ENCODE data around the gene SH3PXD2B.

SH3PXD2B gene

GRCh38 chr5:172450861-172451695 lies 3.2 kb downstream of the SH3PXD2B start:
- H3K9ac ChIP-seq (ENCODE audit: low read length) = peak overlapping the region; percentile 99
- no peaks in the 10 kb centered on the region for H3K27me3 ChIP-seq (replicated peaks; ENCODE audit: control insufficient read depth, insufficient read depth, low read length)
- H3K4me3 ChIP-seq (ENCODE audit: low read length) = peak overlapping the region; percentile 96
- peak; percentile 78 for DNase-seq (ENCODE audit: low read depth)
- peaks cover 58% of the 10 kb centered on the region for H3K4me1 ChIP-seq (ENCODE audit: control insufficient read depth, insufficient read depth, low read length)
- no peaks in the 10 kb centered on the region for H3K9me3 ChIP-seq (ENCODE audit: control insufficient read depth, low read length)
- no peaks in the 10 kb centered on the region for H3K36me3 ChIP-seq (ENCODE audit: control insufficient read depth, insufficient read depth, low read length, severe bottlenecking)

GRCh38 chr5:172450453-172450852 lies 3.9 kb downstream of the SH3PXD2B start:
- Histone ChIP-seq H3K9ac (ENCODE audit: low read length) (peak overlapping the region; percentile 99), H3K9me3 (ENCODE audit: control insufficient read depth, low read length) (no peaks in the 10 kb centered on the region), H3K4me3 (ENCODE audit: low read length) (peak overlapping the region; percentile 96), H3K36me3 (ENCODE audit: control insufficient read depth, insufficient read depth, low read length, severe bottlenecking) (no peaks in the 10 kb centered on the region), H3K4me1 (ENCODE audit: control insufficient read depth, insufficient read depth, low read length) (peaks cover 59% of the 10 kb centered on the region), H3K27me3 (replicated peaks; ENCODE audit: control insufficient read depth, insufficient read depth, low read length) (no peaks in the 10 kb centered on the region)
- no peak for DNase-seq (ENCODE audit: low read depth)

DNA sequence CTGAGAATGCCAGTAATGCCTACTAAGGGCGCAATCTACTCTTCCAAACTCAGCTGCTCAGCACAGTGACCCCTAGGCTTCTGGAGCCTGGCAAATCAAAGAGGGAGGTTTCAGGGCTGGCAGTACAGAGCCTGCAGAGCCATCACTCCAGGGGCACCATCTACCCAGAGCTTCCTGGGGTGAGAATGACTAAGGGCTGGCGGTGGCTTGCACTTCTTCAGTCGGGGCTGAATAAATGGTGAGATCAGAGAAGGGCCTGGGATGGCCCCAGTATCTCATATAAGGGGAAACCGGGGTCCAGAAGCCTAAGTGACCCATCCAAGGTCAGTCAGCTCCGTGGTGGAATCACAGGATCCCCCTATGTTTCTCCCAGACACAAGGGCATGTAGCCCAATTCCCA lies 5.3 kb downstream of the SH3PXD2B start:
- no peak for DNase-seq (ENCODE audit: low read depth)
- no peak overlapping the region for H3K9ac ChIP-seq (ENCODE audit: low read length)
- peaks cover 66% of the 10 kb centered on the region for H3K4me1 ChIP-seq (ENCODE audit: control insufficient read depth, insufficient read depth, low read length)
- no peaks in the 10 kb centered on the region for H3K36me3 ChIP-seq (ENCODE audit: control insufficient read depth, insufficient read depth, low read length, severe bottlenecking)
- no peak overlapping the region for H3K4me3 ChIP-seq (ENCODE audit: low read length)
- no peaks in the 10 kb centered on the region for H3K9me3 ChIP-seq (ENCODE audit: control insufficient read depth, low read length)
- no peaks in the 10 kb centered on the region for H3K27me3 ChIP-seq (replicated peaks; ENCODE audit: control insufficient read depth, insufficient read depth, low read length)

DNA sequence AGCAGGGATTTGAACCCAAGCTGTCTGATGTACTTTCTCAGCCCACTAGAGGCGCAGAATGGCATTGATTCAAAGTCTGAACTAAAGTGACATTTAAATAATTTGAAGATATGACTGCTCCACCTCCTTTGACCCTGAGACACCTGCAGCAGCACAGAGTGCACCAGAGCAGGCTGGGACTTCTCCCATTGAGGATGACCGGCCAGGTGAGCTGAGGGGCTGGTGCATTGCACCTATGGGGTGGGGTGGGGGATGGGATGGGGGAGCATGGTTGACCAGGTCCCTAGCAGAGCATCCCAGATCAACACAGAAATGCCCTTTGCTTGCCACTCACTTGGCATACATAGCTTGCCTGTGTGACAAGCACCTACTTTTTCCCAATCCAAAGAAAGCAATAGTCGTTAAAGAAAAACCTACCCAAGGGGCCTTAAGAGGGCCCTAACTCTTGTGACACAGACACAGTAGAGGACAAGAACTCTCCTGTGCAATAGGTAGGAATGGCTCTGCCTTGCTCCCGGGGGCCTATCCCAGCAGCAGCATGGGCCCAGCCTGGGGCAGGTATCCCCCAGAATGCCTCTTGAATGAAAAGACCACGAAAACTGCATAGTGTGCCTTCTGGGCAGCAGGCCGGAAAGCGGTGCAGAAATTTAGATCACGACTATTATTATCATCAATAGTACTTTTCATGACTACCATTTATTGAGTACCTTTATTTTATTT lies 6.5 kb downstream of the SH3PXD2B start:
- DNase-seq (ENCODE audit: low read depth) = no peak
- H3K9ac ChIP-seq (ENCODE audit: low read length) = peak overlapping the region; percentile 55
- no peaks in the 10 kb centered on the region for H3K36me3 ChIP-seq (ENCODE audit: control insufficient read depth, insufficient read depth, low read length, severe bottlenecking)
- no peak overlapping the region for H3K4me3 ChIP-seq (ENCODE audit: low read length)
- H3K9me3 ChIP-seq (ENCODE audit: control insufficient read depth, low read length) = no peaks in the 10 kb centered on the region
- peaks cover 78% of the 10 kb centered on the region for H3K4me1 ChIP-seq (ENCODE audit: control insufficient read depth, insufficient read depth, low read length)
- no peaks in the 10 kb centered on the region for H3K27me3 ChIP-seq (replicated peaks; ENCODE audit: control insufficient read depth, insufficient read depth, low read length)

- H3K27me3 ChIP-seq (replicated peaks; ENCODE audit: control insufficient read depth, insufficient read depth, low read length) = no peaks in the 10 kb centered on the region
- no peaks in the 10 kb centered on the region for H3K36me3 ChIP-seq (ENCODE audit: control insufficient read depth, insufficient read depth, low read length, severe bottlenecking)
- H3K9me3 ChIP-seq (ENCODE audit: control insufficient read depth, low read length) = no peaks in the 10 kb centered on the region
- H3K4me3 ChIP-seq (ENCODE audit: low read length) = no peak overlapping the region
- H3K4me1 ChIP-seq (ENCODE audit: control insufficient read depth, insufficient read depth, low read length) = peaks cover 78% of the 10 kb centered on the region
- peak overlapping the region; percentile 55 for H3K9ac ChIP-seq (ENCODE audit: low read length)
- DNase-seq (ENCODE audit: low read depth) = no peak
These were observed 7.8 kb downstream of the SH3PXD2B start for GRCh38 chr5:172446336-172447051.

GRCh38 chr5:172445866-172446265 lies 8.5 kb downstream of the SH3PXD2B start:
- peaks cover 77% of the 10 kb centered on the region for H3K4me1 ChIP-seq (ENCODE audit: control insufficient read depth, insufficient read depth, low read length)
- no peaks in the 10 kb centered on the region for H3K36me3 ChIP-seq (ENCODE audit: control insufficient read depth, insufficient read depth, low read length, severe bottlenecking)
- H3K9me3 ChIP-seq (ENCODE audit: control insufficient read depth, low read length) = no peaks in the 10 kb centered on the region
- H3K27me3 ChIP-seq (replicated peaks; ENCODE audit: control insufficient read depth, insufficient read depth, low read length) = no peaks in the 10 kb centered on the region
- DNase-seq (ENCODE audit: low read depth) = no peak
- H3K9ac ChIP-seq (ENCODE audit: low read length) = peak overlapping the region; percentile 55
- no peak overlapping the region for H3K4me3 ChIP-seq (ENCODE audit: low read length)

DNA sequence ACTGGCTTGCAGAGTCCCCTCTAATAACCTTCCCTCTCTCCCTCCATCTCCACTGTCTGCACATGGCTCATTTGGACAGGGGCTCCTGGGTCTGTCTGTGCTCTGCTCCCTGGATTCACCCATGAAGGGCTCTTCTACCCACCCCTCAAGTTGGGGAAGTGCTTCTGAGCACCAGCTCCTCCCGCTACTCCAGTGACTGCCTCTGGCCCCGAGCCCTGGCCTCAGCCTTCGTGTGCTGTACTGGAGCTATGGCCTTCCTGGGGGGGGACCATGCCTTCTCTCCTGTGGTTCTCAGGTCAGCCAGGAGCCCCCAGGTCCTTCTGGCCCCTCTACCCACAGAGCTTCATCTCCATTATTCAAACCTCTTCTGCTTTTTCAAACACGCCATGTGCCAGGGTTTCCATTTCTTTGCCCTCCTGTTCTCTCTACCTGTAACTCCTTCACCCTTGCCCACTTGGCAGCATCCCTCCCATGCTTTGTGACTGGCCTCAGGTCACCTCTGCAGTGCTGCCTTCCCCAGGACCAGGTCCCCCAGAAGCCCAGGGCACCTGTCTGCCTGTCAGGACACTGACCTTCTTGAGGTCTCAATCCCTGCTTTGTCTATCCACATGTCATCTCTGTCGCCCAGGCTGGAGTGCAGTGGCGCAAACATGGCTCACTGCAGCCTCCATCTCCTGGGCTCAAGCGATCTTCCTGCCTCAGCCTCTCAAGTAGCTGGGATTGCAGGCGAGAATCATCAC lies 9.5 kb downstream of the SH3PXD2B start:
- H3K36me3 ChIP-seq (ENCODE audit: control insufficient read depth, insufficient read depth, low read length, severe bottlenecking) = no peaks in the 10 kb centered on the region
- no peaks in the 10 kb centered on the region for H3K9me3 ChIP-seq (ENCODE audit: control insufficient read depth, low read length)
- H3K9ac ChIP-seq (ENCODE audit: low read length) = peak overlapping the region; percentile 40
- H3K4me1 ChIP-seq (ENCODE audit: control insufficient read depth, insufficient read depth, low read length) = peaks cover 75% of the 10 kb centered on the region
- no peak overlapping the region for H3K4me3 ChIP-seq (ENCODE audit: low read length)
- no peaks in the 10 kb centered on the region for H3K27me3 ChIP-seq (replicated peaks; ENCODE audit: control insufficient read depth, insufficient read depth, low read length)
- no peak for DNase-seq (ENCODE audit: low read depth)

DNA sequence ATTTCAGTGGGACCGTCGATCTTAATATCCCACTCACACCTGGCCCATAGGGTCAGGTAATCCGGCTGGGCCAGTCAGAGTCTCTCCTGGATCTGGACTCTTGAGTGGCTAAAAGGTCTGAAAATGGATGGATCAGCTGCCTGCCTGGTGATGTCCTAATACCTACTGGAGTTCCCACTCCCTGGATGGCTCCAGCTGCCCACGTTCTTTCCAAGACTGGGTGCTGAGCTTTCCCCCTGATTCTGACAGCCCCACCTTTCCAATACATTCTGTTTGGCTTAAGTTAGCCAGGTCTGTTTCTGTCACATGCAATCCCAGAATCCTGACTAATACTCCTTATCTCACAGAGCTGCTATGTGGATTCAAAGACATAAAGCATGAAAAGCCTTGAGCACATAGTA lies 10.2 kb downstream of the SH3PXD2B start:
- Histone ChIP-seq H3K4me3 (ENCODE audit: low read length) (peak overlapping the region; percentile 14), H3K4me1 (ENCODE audit: control insufficient read depth, insufficient read depth, low read length) (peaks cover 76% of the 10 kb centered on the region), H3K9ac (ENCODE audit: low read length) (peak overlapping the region; percentile 40), H3K9me3 (ENCODE audit: control insufficient read depth, low read length) (no peaks in the 10 kb centered on the region), H3K36me3 (ENCODE audit: control insufficient read depth, insufficient read depth, low read length, severe bottlenecking) (no peaks in the 10 kb centered on the region), H3K27me3 (replicated peaks; ENCODE audit: control insufficient read depth, insufficient read depth, low read length) (no peaks in the 10 kb centered on the region)
- DNase-seq (ENCODE audit: low read depth) = peak; percentile 37

- H3K9me3 ChIP-seq (ENCODE audit: control insufficient read depth, low read length) = no peaks in the 10 kb centered on the region
- peak overlapping the region; percentile 40 for H3K9ac ChIP-seq (ENCODE audit: low read length)
- peak; percentile 83 for DNase-seq (ENCODE audit: low read depth)
- no peaks in the 10 kb centered on the region for H3K36me3 ChIP-seq (ENCODE audit: control insufficient read depth, insufficient read depth, low read length, severe bottlenecking)
- peak overlapping the region; percentile 14 for H3K4me3 ChIP-seq (ENCODE audit: low read length)
- no peaks in the 10 kb centered on the region for H3K27me3 ChIP-seq (replicated peaks; ENCODE audit: control insufficient read depth, insufficient read depth, low read length)
- peaks cover 73% of the 10 kb centered on the region for H3K4me1 ChIP-seq (ENCODE audit: control insufficient read depth, insufficient read depth, low read length)
These were observed 10.8 kb downstream of the SH3PXD2B start for GRCh38 chr5:172443441-172444109.

- Histone ChIP-seq H3K9ac (ENCODE audit: low read length) (peak overlapping the region; percentile 22), H3K4me1 (ENCODE audit: control insufficient read depth, insufficient read depth, low read length) (peaks cover 83% of the 10 kb centered on the region)
These were observed 11.7 kb downstream of the SH3PXD2B start for GRCh38 chr5:172442592-172442991.

More at GRCh38 chr5:172442592-172442991, 11.7 kb downstream of the SH3PXD2B start:
- Histone ChIP-seq H3K9me3 (ENCODE audit: control insufficient read depth, low read length) (no peaks in the 10 kb centered on the region), H3K36me3 (ENCODE audit: control insufficient read depth, insufficient read depth, low read length, severe bottlenecking) (no peaks in the 10 kb centered on the region), H3K4me3 (ENCODE audit: low read length) (no peak overlapping the region), H3K27me3 (replicated peaks; ENCODE audit: control insufficient read depth, insufficient read depth, low read length) (no peaks in the 10 kb centered on the region)
- DNase-seq (ENCODE audit: low read depth) = no peak

All from adipocyte (in vitro differentiated cells).